ENCODE results near the gene PLCH1. TPM values are rescaled to one million over a fixed set of nuclear protein-coding genes. Genes with fewer than 3 reads are reported as not detected.

Gene PLCH1
- total RNA-seq, 2 experiments from 2014 or later = 0.06 TPM; not detected in 1

GRCh38 chr3:155736381-155736780 is 8.5 kb downstream of the PLCH1 start:
- no peak overlapping the region for H3K27ac ChIP-seq (ENCODE audit: low read depth, low read length, poor library complexity, severe bottlenecking)
- no peaks in the 10 kb centered on the region for H4K20me1 ChIP-seq (ENCODE audit: insufficient read depth, low read length)
- H3K4me3 ChIP-seq (ENCODE audit: low read depth, low read length, poor library complexity, severe bottlenecking) = no peak overlapping the region
- TF ChIP-seq EZH2phosphoT487 (IDR thresholded peaks at IDR 0.05; ENCODE audit: borderline replicate concordance, low read depth, low read length) (no peak), CTCF (conservative IDR thresholded peaks at IDR 0.05; ENCODE audit: low read length) (no peak)
- no peak overlapping the region for H3K4me2 ChIP-seq (ENCODE audit: low read length)
- POLR2A ChIA-PET = interaction anchor here (0.8 to 1.2 kb wide), 2 partner anchors 19 to 22 kb away, joined by 3 read pairs; no protein-coding TSS in a partner anchor
- CTCF ChIA-PET (ENCODE audit: unreplicated experiment) = no interaction called here
- no TSS peak for BruUV-seq (replicated peaks)
- no peak overlapping the region for H2AFZ ChIP-seq (ENCODE audit: low read length)
- no peaks in the 10 kb centered on the region for H3K9me2 ChIP-seq (ENCODE audit: insufficient read depth, low read length)
- DNase-seq (ENCODE audit: low spot score) = no peak
- no peaks in the 10 kb centered on the region for H3K36me3 ChIP-seq (ENCODE audit: insufficient read depth, low read length)
- no peaks in the 10 kb centered on the region for H3K4me1 ChIP-seq (ENCODE audit: insufficient read depth, low read length, poor library complexity, severe bottlenecking)
- no peaks in the 10 kb centered on the region for H3K79me2 ChIP-seq (ENCODE audit: insufficient read depth, low read depth, low read length)
- intact Hi-C loops (cut with micrococcal nuclease; ENCODE audit: unreplicated experiment) = no loop called here
- H3K9me3 ChIP-seq (ENCODE audit: low read length) = no peaks in the 10 kb centered on the region

DNA sequence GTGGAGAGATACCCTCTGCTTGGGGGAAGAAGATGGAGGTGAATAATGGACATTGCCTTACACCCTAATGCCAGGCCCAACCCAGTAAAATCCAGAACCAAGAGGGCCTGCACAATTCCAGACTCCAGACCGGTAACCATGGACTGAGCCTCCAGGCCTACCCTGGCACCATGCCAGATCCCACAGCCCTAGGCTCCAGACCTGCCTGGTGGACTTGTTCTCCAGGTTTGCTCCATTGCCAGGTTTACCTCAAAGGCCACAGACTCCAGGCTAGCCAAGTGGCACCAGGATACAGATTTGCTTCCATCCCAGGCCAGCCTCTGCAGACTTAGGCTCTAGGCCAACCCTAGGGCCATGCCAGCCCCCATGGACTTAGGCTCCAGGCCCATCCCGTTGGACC is 14.0 kb downstream of the PLCH1 start:
- no TSS peak for BruUV-seq (replicated peaks)
- no peak for TF ChIP-seq EZH2phosphoT487 (IDR thresholded peaks at IDR 0.05; ENCODE audit: borderline replicate concordance, low read depth, low read length)
- no peak for TF ChIP-seq CTCF (conservative IDR thresholded peaks at IDR 0.05; ENCODE audit: low read length)
- DNase-seq (ENCODE audit: low spot score) = no peak

DNA sequence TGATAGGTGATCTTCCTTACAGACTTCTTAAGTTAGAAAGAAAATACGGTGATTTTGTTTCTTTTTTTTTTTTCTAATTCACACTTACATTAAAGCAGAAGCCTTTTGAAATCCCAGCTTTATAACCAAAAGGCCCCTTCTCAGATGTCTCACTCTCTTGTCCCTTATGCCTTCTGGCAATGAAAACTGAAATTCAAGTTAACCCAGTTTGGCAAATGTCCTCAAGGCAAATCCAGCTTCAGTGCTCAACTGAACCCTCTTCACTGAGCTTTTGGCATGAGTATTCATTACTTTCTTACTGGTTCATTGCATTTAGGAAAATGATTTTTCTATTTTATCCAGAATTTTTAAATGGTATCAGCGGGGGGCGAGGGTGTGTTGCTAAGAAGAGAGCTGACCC is 17.0 kb downstream of the PLCH1 start:
- no peaks in the 10 kb centered on the region for H4K20me1 ChIP-seq (ENCODE audit: insufficient read depth, low read length)
- H3K4me3 ChIP-seq (ENCODE audit: low read depth, low read length, poor library complexity, severe bottlenecking) = no peak overlapping the region
- ChIA-PET CTCF (ENCODE audit: unreplicated experiment) (no interaction called here), POLR2A (no interaction called here)
- no peak for DNase-seq (ENCODE audit: low spot score)
- H3K9me2 ChIP-seq (ENCODE audit: insufficient read depth, low read length) = no peaks in the 10 kb centered on the region
- H3K79me2 ChIP-seq (ENCODE audit: insufficient read depth, low read depth, low read length) = no peaks in the 10 kb centered on the region
- H3K4me1 ChIP-seq (ENCODE audit: insufficient read depth, low read length, poor library complexity, severe bottlenecking) = no peaks in the 10 kb centered on the region
- no peak overlapping the region for H3K4me2 ChIP-seq (ENCODE audit: low read length)
- no peaks in the 10 kb centered on the region for H3K9me3 ChIP-seq (ENCODE audit: low read length)
- BruUV-seq (replicated peaks) = no TSS peak
- TF ChIP-seq EZH2phosphoT487 (IDR thresholded peaks at IDR 0.05; ENCODE audit: borderline replicate concordance, low read depth, low read length) (no peak), CTCF (conservative IDR thresholded peaks at IDR 0.05; ENCODE audit: low read length) (no peak)
- intact Hi-C loops (cut with micrococcal nuclease; ENCODE audit: unreplicated experiment) = no loop called here
- H3K27ac ChIP-seq (ENCODE audit: low read depth, low read length, poor library complexity, severe bottlenecking) = no peak overlapping the region
- H3K36me3 ChIP-seq (ENCODE audit: insufficient read depth, low read length) = no peaks in the 10 kb centered on the region
- no peak overlapping the region for H2AFZ ChIP-seq (ENCODE audit: low read length)

More for the DNA sequence above, 14.0 kb downstream of the PLCH1 start:
- no peaks in the 10 kb centered on the region for H3K36me3 ChIP-seq (ENCODE audit: insufficient read depth, low read length)
- H3K9me2 ChIP-seq (ENCODE audit: insufficient read depth, low read length) = no peaks in the 10 kb centered on the region
- intact Hi-C loops (cut with micrococcal nuclease; ENCODE audit: unreplicated experiment) = no loop called here
- no peaks in the 10 kb centered on the region for H3K9me3 ChIP-seq (ENCODE audit: low read length)
- no peaks in the 10 kb centered on the region for H3K79me2 ChIP-seq (ENCODE audit: insufficient read depth, low read depth, low read length)
- H4K20me1 ChIP-seq (ENCODE audit: insufficient read depth, low read length) = no peaks in the 10 kb centered on the region
- H3K4me2 ChIP-seq (ENCODE audit: low read length) = no peak overlapping the region
- no peak overlapping the region for H3K27ac ChIP-seq (ENCODE audit: low read depth, low read length, poor library complexity, severe bottlenecking)
- ChIA-PET POLR2A (no interaction called here), CTCF (ENCODE audit: unreplicated experiment) (no interaction called here)
- no peak overlapping the region for H3K4me3 ChIP-seq (ENCODE audit: low read depth, low read length, poor library complexity, severe bottlenecking)
- H2AFZ ChIP-seq (ENCODE audit: low read length) = no peak overlapping the region
- no peaks in the 10 kb centered on the region for H3K4me1 ChIP-seq (ENCODE audit: insufficient read depth, low read length, poor library complexity, severe bottlenecking)

Measured in OCI-LY7 (cell line).